ENCODE measurements around the gene PPIL1. TPM values are rescaled to one million over a fixed set of nuclear protein-coding genes. Genes with fewer than 3 reads are reported as not detected.

The PPIL1 gene
- total RNA-seq, 2 experiments from 2014 or later, result 32.6 to 33.5 TPM

GRCh38 chr6:36840432-36841403, 33.9 kb downstream of the PPIL1 start:
- no peaks in the 10 kb centered on the region for H3K9me3 Mint-ChIP-seq (ENCODE audit: insufficient read depth)
- ATAC-seq, result peak; percentile 39
- peaks cover 17% of the 10 kb centered on the region for H3K4me1 Mint-ChIP-seq (ENCODE audit: low read depth)
- POLR2A ChIA-PET, result no interaction called here
- peak; percentile 33 for DNase-seq
- no peaks in the 10 kb centered on the region for H3K36me3 Mint-ChIP-seq (ENCODE audit: low read depth)
- CTCF ChIA-PET, result interaction anchor here (1.6 to 1.7 kb wide), 2 partner anchors 9 to 10 kb away, joined by 5 to 7 read pairs; no protein-coding TSS in a partner anchor
- peaks cover 39% of the 10 kb centered on the region for H3K27me3 Mint-ChIP-seq (ENCODE audit: low read depth)
- no peak overlapping the region for H3K27ac Mint-ChIP-seq
- H3K4me3 Mint-ChIP-seq, result peak overlapping the region; percentile 61

GRCh38 chr6:36839749-36840431, 34.7 kb downstream of the PPIL1 start:
- peak; percentile 78 for ATAC-seq
- H3K4me3 Mint-ChIP-seq, result peak overlapping the region; percentile 61
- ChIA-PET CTCF (interaction anchor here (1.6 to 1.7 kb wide), 2 partner anchors 10 to 11 kb away, joined by 5 to 7 read pairs; no protein-coding TSS in a partner anchor), POLR2A (no interaction called here)
- no peaks in the 10 kb centered on the region for H3K9me3 Mint-ChIP-seq (ENCODE audit: insufficient read depth)
- H3K27ac Mint-ChIP-seq, result no peak overlapping the region
- DNase-seq, result peak; percentile 43
- peaks cover 44% of the 10 kb centered on the region for H3K27me3 Mint-ChIP-seq (ENCODE audit: low read depth)
- H3K36me3 Mint-ChIP-seq (ENCODE audit: low read depth), result no peaks in the 10 kb centered on the region
- peaks cover 17% of the 10 kb centered on the region for H3K4me1 Mint-ChIP-seq (ENCODE audit: low read depth)

- peak within 1 kb of the TSS; percentile 61 for H3K4me3 Mint-ChIP-seq
- DNase-seq (no peak), ATAC-seq (no peak)
- POLR2A ChIA-PET, result no interaction called here
- peaks cover 45% of the 10 kb centered on the region for H3K27me3 Mint-ChIP-seq (ENCODE audit: low read depth)
- CTCF ChIA-PET, result interaction anchor here (2.0 kb wide), 1 partner anchor 11 kb away, joined by 10 read pairs; no protein-coding TSS in a partner anchor
- no peaks in the 10 kb centered on the region for H3K9me3 Mint-ChIP-seq (ENCODE audit: insufficient read depth)
- peaks cover 17% of the 10 kb centered on the region for H3K4me1 Mint-ChIP-seq (ENCODE audit: low read depth)
- H3K27ac Mint-ChIP-seq, result no peak within 1 kb of the TSS
- H3K36me3 Mint-ChIP-seq (ENCODE audit: low read depth), result no peaks in the 10 kb centered on the region
These were observed 35.5 kb downstream of the PPIL1 start, which contains the start of gene CPNE5 for GRCh38 chr6:36838896-36839748. TSS of gene CPNE5 (minus strand) at chr6:36839444. CDS start at chr6:36839377, 67 bp downstream.

- ChIA-PET POLR2A (no interaction called here), CTCF (interaction anchor here (1.0 to 2.0 kb wide), 4 partner anchors 12 to 71 kb away, joined by 3 to 10 read pairs (median 4); no protein-coding TSS in a partner anchor)
- Mint-ChIP-seq H3K4me3 (no peak overlapping the region), H3K36me3 (ENCODE audit: low read depth) (no peaks in the 10 kb centered on the region), H3K4me1 (ENCODE audit: low read depth) (peaks cover 17% of the 10 kb centered on the region), H3K27me3 (ENCODE audit: low read depth) (peaks cover 45% of the 10 kb centered on the region), H3K9me3 (ENCODE audit: insufficient read depth) (no peaks in the 10 kb centered on the region), H3K27ac (no peak overlapping the region)
- DNase-seq, result no peak
- ATAC-seq, result no peak
These were observed 36.9 kb downstream of the PPIL1 start for GRCh38 chr6:36837686-36838085.

GRCh38 chr6:36837022-36837339, 37.6 kb downstream of the PPIL1 start:
- CTCF ChIA-PET, result interaction anchor here (1.0 to 2.3 kb wide), 5 partner anchors 13 to 181 kb away, joined by 3 to 10 read pairs (median 4); no protein-coding TSS in a partner anchor
- H3K36me3 Mint-ChIP-seq (ENCODE audit: low read depth), result no peaks in the 10 kb centered on the region
- peaks cover 45% of the 10 kb centered on the region for H3K27me3 Mint-ChIP-seq (ENCODE audit: low read depth)
- peaks cover 17% of the 10 kb centered on the region for H3K4me1 Mint-ChIP-seq (ENCODE audit: low read depth)
- ATAC-seq, result no peak
- H3K9me3 Mint-ChIP-seq (ENCODE audit: insufficient read depth), result no peaks in the 10 kb centered on the region
- H3K4me3 Mint-ChIP-seq, result no peak overlapping the region
- DNase-seq, result no peak
- POLR2A ChIA-PET, result no interaction called here
- no peak overlapping the region for H3K27ac Mint-ChIP-seq

- DNase-seq, result no peak
- no peaks in the 10 kb centered on the region for H3K9me3 Mint-ChIP-seq (ENCODE audit: insufficient read depth)
- H3K27ac Mint-ChIP-seq, result no peak overlapping the region
- POLR2A ChIA-PET, result no interaction called here
- H3K36me3 Mint-ChIP-seq (ENCODE audit: low read depth), result no peaks in the 10 kb centered on the region
- CTCF ChIA-PET, result interaction anchor here (2.0 to 2.3 kb wide), 3 partner anchors 11 to 182 kb away, joined by 7 to 10 read pairs (median 7); no protein-coding TSS in a partner anchor
- H3K4me1 Mint-ChIP-seq (ENCODE audit: low read depth), result peaks cover 17% of the 10 kb centered on the region
- ATAC-seq, result no peak
- H3K27me3 Mint-ChIP-seq (ENCODE audit: low read depth), result peaks cover 45% of the 10 kb centered on the region
- H3K4me3 Mint-ChIP-seq, result no peak overlapping the region
These were observed 38.2 kb downstream of the PPIL1 start for GRCh38 chr6:36836111-36837021.

GRCh38 chr6:36834576-36835341, 39.8 kb downstream of the PPIL1 start:
- CTCF ChIA-PET, result interaction anchor here (1.0 to 2.3 kb wide), 3 partner anchors 13 to 18 kb away, joined by 4 to 7 read pairs (median 5); no protein-coding TSS in a partner anchor

GRCh38 chr6:36833182-36833789, 41.3 kb downstream of the PPIL1 start:
- ATAC-seq, result no peak
- DNase-seq, result no peak
- CTCF ChIA-PET, result interaction anchor here (1.2 to 1.8 kb wide), 2 partner anchors 17 to 19 kb away, joined by 4 to 8 read pairs; no protein-coding TSS in a partner anchor
- POLR2A ChIA-PET, result no interaction called here
- Mint-ChIP-seq H3K36me3 (ENCODE audit: low read depth) (no peaks in the 10 kb centered on the region), H3K4me3 (no peak overlapping the region), H3K4me1 (ENCODE audit: low read depth) (peaks cover 4% of the 10 kb centered on the region), H3K27me3 (ENCODE audit: low read depth) (peaks cover 28% of the 10 kb centered on the region), H3K27ac (no peak overlapping the region), H3K9me3 (ENCODE audit: insufficient read depth) (no peaks in the 10 kb centered on the region)

More at GRCh38 chr6:36834576-36835341, 39.8 kb downstream of the PPIL1 start:
- POLR2A ChIA-PET, result no interaction called here
- DNase-seq (no peak), ATAC-seq (no peak)
- Mint-ChIP-seq H3K36me3 (ENCODE audit: low read depth) (no peaks in the 10 kb centered on the region), H3K27ac (no peak overlapping the region), H3K9me3 (ENCODE audit: insufficient read depth) (no peaks in the 10 kb centered on the region), H3K27me3 (ENCODE audit: low read depth) (peaks cover 37% of the 10 kb centered on the region), H3K4me1 (ENCODE audit: low read depth) (peaks cover 10% of the 10 kb centered on the region), H3K4me3 (no peak overlapping the region)

- peaks cover 12% of the 10 kb centered on the region for H3K4me1 Mint-ChIP-seq (ENCODE audit: low read depth)
- no peak overlapping the region for H3K4me3 Mint-ChIP-seq
- ATAC-seq, result no peak
- POLR2A ChIA-PET, result no interaction called here
- no peaks in the 10 kb centered on the region for H3K36me3 Mint-ChIP-seq (ENCODE audit: low read depth)
- DNase-seq, result no peak
- CTCF ChIA-PET, result interaction anchor here (1.2 kb wide), 1 partner anchor 18 kb away, joined by 8 read pairs; no protein-coding TSS in a partner anchor
- H3K27ac Mint-ChIP-seq, result no peak overlapping the region
- peaks cover 18% of the 10 kb centered on the region for H3K27me3 Mint-ChIP-seq (ENCODE audit: low read depth)
- H3K9me3 Mint-ChIP-seq (ENCODE audit: insufficient read depth), result no peaks in the 10 kb centered on the region
These were observed 42.3 kb downstream of the PPIL1 start for GRCh38 chr6:36832313-36832712.

All from activated CD8-positive, alpha-beta T cell treated with anti-CD3 and anti-CD28 coated beads, Interleukin-2, amount 10 ng/mL, durations not matched to agents 7 days and 5 days (primary cell).